HG02840 (cell line): ENCODE measurements around the gene TASP1.
"Not testable (repeated sequence)": the region's sequence is repeated elsewhere in the genome, so short reads cannot be mapped to it uniquely, and the experiment has no call there.

Source experiments
- ATAC-seq: cut with Tn5 transposase; IDR thresholded peaks from one replicate; pipeline ENCODE4 v1.9.1; 2021; ENCODE audit warnings: mild to moderate bottlenecking, moderate library complexity, moderate number of reproducible peaks; ENCODE audit not compliant: unreplicated experiment, low FRiP score

Gene TASP1

GRCh38 chr20:13358936-13359335, 279.8 kb downstream of the TASP1 start:
- not testable (repeated sequence) for ATAC-seq

- not testable (repeated sequence) for ATAC-seq
Measured at GRCh38 chr20:13357782-13358181, 280.9 kb downstream of the TASP1 start.

- ATAC-seq: no peak
Measured at GRCh38 chr20:13356591-13356990, 282.1 kb downstream of the TASP1 start.

GRCh38 chr20:13355941-13356486, 282.7 kb downstream of the TASP1 start:
- ATAC-seq: no peak

GRCh38 chr20:13355411-13355810, 283.3 kb downstream of the TASP1 start:
- no peak for ATAC-seq

- ATAC-seq: no peak
Measured at GRCh38 chr20:13353261-13353945, 285.3 kb downstream of the TASP1 start.

GRCh38 chr20:13349235-13349604, 289.5 kb downstream of the TASP1 start:
- no peak for ATAC-seq

GRCh38 chr20:13348311-13349234, 290.2 kb downstream of the TASP1 start:
- ATAC-seq: no peak

GRCh38 chr20:13344671-13345070, 294.1 kb downstream of the TASP1 start:
- ATAC-seq: no peak

- no peak for ATAC-seq
Measured at GRCh38 chr20:13342469-13343242, 296.1 kb downstream of the TASP1 start.

GRCh38 chr20:13341737-13342393, 296.9 kb downstream of the TASP1 start:
- no peak for ATAC-seq

- ATAC-seq: no peak
Measured at GRCh38 chr20:13340088-13340487, 298.6 kb downstream of the TASP1 start.
